Suprapubic skin (tissue), 3 donors: Measurements from ENCODE around the gene NTM.

Experiments used
- EP300 ChIP-seq: sonication (generic); formaldehyde crosslinking; IDR thresholded peaks from one replicate; pipeline ENCODE4 v1.6.1; 2017; ENCODE audit warnings: antibody characterized with exemption
- POLR2A ChIP-seq, 2 donors: fragments of 450-650 bp; IDR thresholded peaks; one replicate each; pipeline ENCODE4 v1.6.1; 2017; ENCODE audit warnings: antibody characterized with exemption in 2 of 2, mild to moderate bottlenecking in 2 of 2, moderate library complexity in 2 of 2
- TF ChIP-seq, protein P1 (sequence below), 2 donors: fragments of 200-600 bp in 1 of 2; fragments of 450-650 bp in 1 of 2; sonication (generic) in 1 of 2; IDR thresholded peaks; one replicate each; pipeline ENCODE4 v1.5.1; 2016 to 2019; ENCODE audit warnings: antibody characterized with exemption in 2 of 2, mild to moderate bottlenecking in 1 of 2, moderate library complexity in 1 of 2

- TF ChIP-seq EP300 (no peak), POLR2A (IDR thresholded peaks at IDR 0.05) (no peak)
- TF ChIP-seq, protein P1, sequence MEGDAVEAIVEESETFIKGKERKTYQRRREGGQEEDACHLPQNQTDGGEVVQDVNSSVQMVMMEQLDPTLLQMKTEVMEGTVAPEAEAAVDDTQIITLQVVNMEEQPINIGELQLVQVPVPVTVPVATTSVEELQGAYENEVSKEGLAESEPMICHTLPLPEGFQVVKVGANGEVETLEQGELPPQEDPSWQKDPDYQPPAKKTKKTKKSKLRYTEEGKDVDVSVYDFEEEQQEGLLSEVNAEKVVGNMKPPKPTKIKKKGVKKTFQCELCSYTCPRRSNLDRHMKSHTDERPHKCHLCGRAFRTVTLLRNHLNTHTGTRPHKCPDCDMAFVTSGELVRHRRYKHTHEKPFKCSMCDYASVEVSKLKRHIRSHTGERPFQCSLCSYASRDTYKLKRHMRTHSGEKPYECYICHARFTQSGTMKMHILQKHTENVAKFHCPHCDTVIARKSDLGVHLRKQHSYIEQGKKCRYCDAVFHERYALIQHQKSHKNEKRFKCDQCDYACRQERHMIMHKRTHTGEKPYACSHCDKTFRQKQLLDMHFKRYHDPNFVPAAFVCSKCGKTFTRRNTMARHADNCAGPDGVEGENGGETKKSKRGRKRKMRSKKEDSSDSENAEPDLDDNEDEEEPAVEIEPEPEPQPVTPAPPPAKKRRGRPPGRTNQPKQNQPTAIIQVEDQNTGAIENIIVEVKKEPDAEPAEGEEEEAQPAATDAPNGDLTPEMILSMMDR (IDR thresholded peaks at IDR 0.05): no peak
Observed at GRCh38 chr11:132220474-132220873, 850.1 kb downstream of the NTM start.
